Measurements from ENCODE around the gene CHAF1B.
A peak's percentile ranks its signal among the peaks of the same experiment; 100 is the strongest.
"Not testable (repeated sequence)": the region's sequence is repeated elsewhere in the genome, so short reads cannot be mapped to it uniquely, and the experiment has no call there.

CHAF1B gene

GRCh38 chr21:36381841-36382589 is 3.2 kb upstream of the CHAF1B start:
- no CpG with 5 or more reads among the region's 9 CpGs for WGBS (ENCODE audit: extremely low coverage, insufficient coverage, low lambda C conversion rate)
- Histone ChIP-seq H2BK5ac (ENCODE audit: low read length) (no peak overlapping the region), H3K27ac (ENCODE audit: low read depth, low read length) (no peak overlapping the region), H3K56ac (ENCODE audit: low read length) (no peak overlapping the region), H2BK120ac (ENCODE audit: low read depth, low read length) (no peak overlapping the region), H2BK15ac (replicated peaks; ENCODE audit: low read depth) (no peak overlapping the region), H3K4ac (ENCODE audit: low read depth, low read length) (no peak overlapping the region), H3K4me3 (ENCODE audit: low read length) (no peak overlapping the region), H2AK5ac (ENCODE audit: low read length) (no peak overlapping the region), H3K79me1 (ENCODE audit: low read length) (no peaks in the 10 kb centered on the region), H4K8ac (ENCODE audit: low read depth, low read length) (no peak overlapping the region), H3K79me2 (ENCODE audit: control insufficient read depth, insufficient read depth, low read length) (no peaks in the 10 kb centered on the region), H4K5ac (ENCODE audit: low read length) (no peak overlapping the region), H3K4me1 (ENCODE audit: control insufficient read depth, low read depth, low read length) (peaks cover 2% of the 10 kb centered on the region), H3K4me2 (ENCODE audit: low read length) (no peak overlapping the region), H3K9ac (ENCODE audit: low read length) (no peak overlapping the region), H3K18ac (ENCODE audit: low read length) (no peak overlapping the region), H3K27me3 (ENCODE audit: insufficient read depth, low read length, poor library complexity) (no peaks in the 10 kb centered on the region), H3K23ac (ENCODE audit: low read length) (no peak overlapping the region), H3K36me3 (ENCODE audit: control insufficient read depth, insufficient read depth, low read length) (peaks cover 6% of the 10 kb centered on the region)
- no peak for DNase-seq

GRCh38 chr21:36382722-36383121 is 2.5 kb upstream of the CHAF1B start:
- not testable (repeated sequence) for H3K4me3 ChIP-seq (ENCODE audit: low read length); DNase-seq; H3K23ac ChIP-seq (ENCODE audit: low read length); H3K4ac ChIP-seq (ENCODE audit: low read depth, low read length); H3K79me2 ChIP-seq (ENCODE audit: control insufficient read depth, insufficient read depth, low read length); H3K4me2 ChIP-seq (ENCODE audit: low read length); H3K36me3 ChIP-seq (ENCODE audit: control insufficient read depth, insufficient read depth, low read length); H3K56ac ChIP-seq (ENCODE audit: low read length); H3K79me1 ChIP-seq (ENCODE audit: low read length); H3K27ac ChIP-seq (ENCODE audit: low read depth, low read length); H3K18ac ChIP-seq (ENCODE audit: low read length); H2BK5ac ChIP-seq (ENCODE audit: low read length); H2BK120ac ChIP-seq (ENCODE audit: low read depth, low read length); H4K5ac ChIP-seq (ENCODE audit: low read length); H4K8ac ChIP-seq (ENCODE audit: low read depth, low read length); H3K4me1 ChIP-seq (ENCODE audit: control insufficient read depth, low read depth, low read length); H3K27me3 ChIP-seq (ENCODE audit: insufficient read depth, low read length, poor library complexity); H2BK15ac ChIP-seq (replicated peaks; ENCODE audit: low read depth); H3K9ac ChIP-seq (ENCODE audit: low read length); H2AK5ac ChIP-seq (ENCODE audit: low read length)
- WGBS (ENCODE audit: extremely low coverage, insufficient coverage, low lambda C conversion rate): no CpG with 5 or more reads among the region's 10 CpGs

GRCh38 chr21:36384885-36385232 is 333 bp upstream of the CHAF1B start:
- no peak overlapping the region for H3K23ac ChIP-seq (ENCODE audit: low read length)
- no peak overlapping the region for H3K4ac ChIP-seq (ENCODE audit: low read depth, low read length)
- no peaks in the 10 kb centered on the region for H3K79me1 ChIP-seq (ENCODE audit: low read length)
- H3K79me2 ChIP-seq (ENCODE audit: control insufficient read depth, insufficient read depth, low read length): no peaks in the 10 kb centered on the region
- no peaks in the 10 kb centered on the region for H3K36me3 ChIP-seq (ENCODE audit: control insufficient read depth, insufficient read depth, low read length)
- no peak overlapping the region for H3K4me2 ChIP-seq (ENCODE audit: low read length)
- WGBS (ENCODE audit: extremely low coverage, insufficient coverage, low lambda C conversion rate): no CpG with 5 or more reads among the region's 8 CpGs
- H3K4me3 ChIP-seq (ENCODE audit: low read length): no peak overlapping the region
- no peak overlapping the region for H2BK5ac ChIP-seq (ENCODE audit: low read length)
- H2BK120ac ChIP-seq (ENCODE audit: low read depth, low read length): no peak overlapping the region
- DNase-seq: no peak
- no peak overlapping the region for H3K18ac ChIP-seq (ENCODE audit: low read length)
- no peak overlapping the region for H3K27ac ChIP-seq (ENCODE audit: low read depth, low read length)
- H2AK5ac ChIP-seq (ENCODE audit: low read length): no peak overlapping the region
- peaks cover 2% of the 10 kb centered on the region for H3K4me1 ChIP-seq (ENCODE audit: control insufficient read depth, low read depth, low read length)
- no peak overlapping the region for H4K8ac ChIP-seq (ENCODE audit: low read depth, low read length)
- H2BK15ac ChIP-seq (replicated peaks; ENCODE audit: low read depth): no peak overlapping the region
- no peaks in the 10 kb centered on the region for H3K27me3 ChIP-seq (ENCODE audit: insufficient read depth, low read length, poor library complexity)
- no peak overlapping the region for H3K9ac ChIP-seq (ENCODE audit: low read length)
- no peak overlapping the region for H3K56ac ChIP-seq (ENCODE audit: low read length)
- no peak overlapping the region for H4K5ac ChIP-seq (ENCODE audit: low read length)

- H2BK120ac ChIP-seq (ENCODE audit: low read depth, low read length): no peak overlapping the region
- no CpG with 5 or more reads among the region's 21 CpGs for WGBS (ENCODE audit: extremely low coverage, insufficient coverage, low lambda C conversion rate)
- H3K4ac ChIP-seq (ENCODE audit: low read depth, low read length): no peak overlapping the region
- peak overlapping the region; percentile 87 for H3K9ac ChIP-seq (ENCODE audit: low read length)
- H3K4me2 ChIP-seq (ENCODE audit: low read length): peak overlapping the region; percentile 94
- H3K79me2 ChIP-seq (ENCODE audit: control insufficient read depth, insufficient read depth, low read length): no peaks in the 10 kb centered on the region
- no peak overlapping the region for H4K5ac ChIP-seq (ENCODE audit: low read length)
- peak overlapping the region; percentile 77 for H3K4me3 ChIP-seq (ENCODE audit: low read length)
- H3K18ac ChIP-seq (ENCODE audit: low read length): no peak overlapping the region
- H3K56ac ChIP-seq (ENCODE audit: low read length): peak overlapping the region; percentile 89
- no peak overlapping the region for H2BK5ac ChIP-seq (ENCODE audit: low read length)
- H2BK15ac ChIP-seq (replicated peaks; ENCODE audit: low read depth): no peak overlapping the region
- no peak overlapping the region for H4K8ac ChIP-seq (ENCODE audit: low read depth, low read length)
- H3K36me3 ChIP-seq (ENCODE audit: control insufficient read depth, insufficient read depth, low read length): no peaks in the 10 kb centered on the region
- H3K27ac ChIP-seq (ENCODE audit: low read depth, low read length): no peak overlapping the region
- H3K23ac ChIP-seq (ENCODE audit: low read length): no peak overlapping the region
- H3K27me3 ChIP-seq (ENCODE audit: insufficient read depth, low read length, poor library complexity): no peaks in the 10 kb centered on the region
- H3K79me1 ChIP-seq (ENCODE audit: low read length): no peaks in the 10 kb centered on the region
- no peak overlapping the region for H2AK5ac ChIP-seq (ENCODE audit: low read length)
- peaks cover 2% of the 10 kb centered on the region for H3K4me1 ChIP-seq (ENCODE audit: control insufficient read depth, low read depth, low read length)
- no peak for DNase-seq
Measured at GRCh38 chr21:36386031-36386642, 945 bp downstream of the CHAF1B start.

GRCh38 chr21:36388096-36388495 is 2.9 kb downstream of the CHAF1B start:
- H4K8ac ChIP-seq (ENCODE audit: low read depth, low read length): no peak overlapping the region
- no peak overlapping the region for H3K9ac ChIP-seq (ENCODE audit: low read length)
- H4K5ac ChIP-seq (ENCODE audit: low read length): no peak overlapping the region
- no peaks in the 10 kb centered on the region for H3K27me3 ChIP-seq (ENCODE audit: insufficient read depth, low read length, poor library complexity)
- H2AK5ac ChIP-seq (ENCODE audit: low read length): no peak overlapping the region
- no peak overlapping the region for H2BK120ac ChIP-seq (ENCODE audit: low read depth, low read length)
- H2BK5ac ChIP-seq (ENCODE audit: low read length): no peak overlapping the region
- H3K56ac ChIP-seq (ENCODE audit: low read length): no peak overlapping the region
- no peak overlapping the region for H3K4me2 ChIP-seq (ENCODE audit: low read length)
- peak; percentile 19 for DNase-seq
- H3K4me1 ChIP-seq (ENCODE audit: control insufficient read depth, low read depth, low read length): peaks cover 2% of the 10 kb centered on the region
- H3K36me3 ChIP-seq (ENCODE audit: control insufficient read depth, insufficient read depth, low read length): peaks cover 1% of the 10 kb centered on the region
- WGBS (ENCODE audit: extremely low coverage, insufficient coverage, low lambda C conversion rate): no CpG with 5 or more reads among the region's 6 CpGs
- H3K79me1 ChIP-seq (ENCODE audit: low read length): no peaks in the 10 kb centered on the region
- no peak overlapping the region for H2BK15ac ChIP-seq (replicated peaks; ENCODE audit: low read depth)
- H3K27ac ChIP-seq (ENCODE audit: low read depth, low read length): no peak overlapping the region
- H3K18ac ChIP-seq (ENCODE audit: low read length): no peak overlapping the region
- H3K4me3 ChIP-seq (ENCODE audit: low read length): no peak overlapping the region
- no peak overlapping the region for H3K4ac ChIP-seq (ENCODE audit: low read depth, low read length)
- no peaks in the 10 kb centered on the region for H3K79me2 ChIP-seq (ENCODE audit: control insufficient read depth, insufficient read depth, low read length)
- H3K23ac ChIP-seq (ENCODE audit: low read length): no peak overlapping the region
